OCI-LY1 (cell line): Measurements from ENCODE around the gene CDKAL1.

ENCODE experiments used
- EZH2 ChIP-seq: fragments of 200-600 bp; sonication (generic), shearing (Covaris generic); IDR thresholded peaks from 2 replicates; pipeline ENCODE4 v1.8.0; 2017; ENCODE audit warnings: borderline replicate concordance, mixed run types, mild to moderate bottlenecking, antibody characterized with exemption, low read length, moderate library complexity, mixed read lengths
- TF ChIP-seq, protein P1 (sequence below): fragments of 200-600 bp; sonication (generic), shearing (Covaris generic); IDR thresholded peaks from 2 replicates; pipeline ENCODE4 v1.5.1; 2017; ENCODE audit warnings: mild to moderate bottlenecking, antibody characterized with exemption, low read length, moderate library complexity, mixed read lengths

DNA sequence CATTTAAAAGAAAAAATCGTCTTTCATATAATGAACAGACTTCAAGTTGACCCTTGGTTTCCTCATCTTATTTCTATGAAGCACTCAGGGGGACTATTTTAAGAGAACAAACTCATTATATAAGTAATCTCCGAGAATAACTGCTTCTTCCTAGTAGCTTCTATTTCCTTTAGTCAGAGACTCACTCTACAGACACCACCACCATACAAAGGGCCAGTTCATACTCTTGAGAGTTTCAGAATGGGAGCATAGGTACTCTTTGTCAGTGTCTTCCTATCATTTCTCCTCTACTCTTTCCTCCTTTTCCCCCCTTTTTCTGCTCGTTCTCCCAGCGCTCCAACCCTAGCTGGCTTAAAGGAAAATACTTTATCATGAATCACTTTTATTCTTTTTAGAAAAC, 104.9 kb downstream of the CDKAL1 start:
- TF ChIP-seq, protein P1, sequence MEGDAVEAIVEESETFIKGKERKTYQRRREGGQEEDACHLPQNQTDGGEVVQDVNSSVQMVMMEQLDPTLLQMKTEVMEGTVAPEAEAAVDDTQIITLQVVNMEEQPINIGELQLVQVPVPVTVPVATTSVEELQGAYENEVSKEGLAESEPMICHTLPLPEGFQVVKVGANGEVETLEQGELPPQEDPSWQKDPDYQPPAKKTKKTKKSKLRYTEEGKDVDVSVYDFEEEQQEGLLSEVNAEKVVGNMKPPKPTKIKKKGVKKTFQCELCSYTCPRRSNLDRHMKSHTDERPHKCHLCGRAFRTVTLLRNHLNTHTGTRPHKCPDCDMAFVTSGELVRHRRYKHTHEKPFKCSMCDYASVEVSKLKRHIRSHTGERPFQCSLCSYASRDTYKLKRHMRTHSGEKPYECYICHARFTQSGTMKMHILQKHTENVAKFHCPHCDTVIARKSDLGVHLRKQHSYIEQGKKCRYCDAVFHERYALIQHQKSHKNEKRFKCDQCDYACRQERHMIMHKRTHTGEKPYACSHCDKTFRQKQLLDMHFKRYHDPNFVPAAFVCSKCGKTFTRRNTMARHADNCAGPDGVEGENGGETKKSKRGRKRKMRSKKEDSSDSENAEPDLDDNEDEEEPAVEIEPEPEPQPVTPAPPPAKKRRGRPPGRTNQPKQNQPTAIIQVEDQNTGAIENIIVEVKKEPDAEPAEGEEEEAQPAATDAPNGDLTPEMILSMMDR: no peak
- TF ChIP-seq EZH2: no peak
